Activated T-cell treated with anti-CD3 and anti-CD28 coated beads, Interleukin-2, amount 50 U/mL, for 24 hours (primary cell): ENCODE measurements around the gene ETNPPL.

Source experiments
- DNase-seq: peaks from one replicate; pipeline ENCODE4 v3.0.0-alpha.2; 2020
- H3K27ac Mint-ChIP-seq: 2 replicates; pipeline ENCODE4 v1.8.0; 2020; ENCODE audit warnings: mild to moderate bottlenecking, mixed read lengths
- H3K27me3 Mint-ChIP-seq: 2 replicates; pipeline ENCODE4 v1.8.0; 2020; ENCODE audit warnings: mixed read lengths
- H3K36me3 Mint-ChIP-seq: 2 replicates; pipeline ENCODE4 v1.8.0; 2020; ENCODE audit warnings: low read depth, mixed read lengths
- H3K4me1 Mint-ChIP-seq: 2 replicates; pipeline ENCODE4 v1.8.0; 2020; ENCODE audit warnings: low read depth, mixed read lengths
- H3K4me3 Mint-ChIP-seq: 2 replicates; pipeline ENCODE4 v1.8.0; 2020; ENCODE audit warnings: mild to moderate bottlenecking, moderate library complexity, mixed read lengths
- H3K9me3 Mint-ChIP-seq: 2 replicates; pipeline ENCODE4 v1.8.0; 2020; ENCODE audit warnings: mixed read lengths

Gene ETNPPL

DNA sequence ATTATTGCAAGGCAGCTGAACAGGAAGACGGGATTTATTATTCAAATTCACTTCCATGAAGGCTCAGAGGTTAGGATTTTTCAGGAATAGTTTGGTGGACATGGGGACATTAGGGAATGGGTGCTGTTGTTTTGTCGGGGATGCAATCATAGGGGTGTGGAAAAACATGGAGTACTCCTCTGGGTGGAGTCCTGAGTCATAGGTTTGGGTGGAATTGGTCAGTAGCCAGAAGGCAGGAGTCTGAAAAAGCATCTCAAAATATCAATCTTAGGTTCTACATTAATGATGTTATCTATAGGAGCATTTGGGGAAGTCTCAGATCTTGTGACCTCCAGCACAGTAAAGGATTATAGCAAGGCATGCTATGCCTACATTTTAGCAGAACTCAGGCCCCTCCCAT is 14.5 kb upstream of the ETNPPL start:
- no peaks in the 10 kb centered on the region for H3K4me1 Mint-ChIP-seq
- H3K36me3 Mint-ChIP-seq, result no peaks in the 10 kb centered on the region
- no peak overlapping the region for H3K4me3 Mint-ChIP-seq
- no peak overlapping the region for H3K27ac Mint-ChIP-seq
- H3K9me3 Mint-ChIP-seq, result no peaks in the 10 kb centered on the region
- peaks cover 16% of the 10 kb centered on the region for H3K27me3 Mint-ChIP-seq
- DNase-seq, result no peak

DNA sequence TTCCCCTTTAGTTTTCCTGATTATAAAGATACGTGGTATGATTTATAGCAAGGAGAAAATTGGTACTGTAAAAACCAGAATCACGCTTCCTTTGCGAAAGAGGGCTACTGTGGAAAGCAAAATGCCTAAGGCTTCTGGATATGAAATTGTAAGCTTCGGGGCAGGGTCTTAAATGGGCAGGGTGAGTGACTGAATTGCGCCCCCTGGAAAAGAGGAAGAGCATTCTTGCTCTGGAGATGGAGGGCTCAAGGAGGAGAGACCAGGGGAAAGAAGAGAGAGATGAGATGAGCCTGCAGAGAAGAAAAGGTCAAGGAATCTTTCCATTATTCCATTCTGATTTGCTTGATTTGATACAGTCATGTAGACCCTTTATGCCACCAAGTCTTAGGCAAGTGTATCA is 13.1 kb upstream of the ETNPPL start:
- no peaks in the 10 kb centered on the region for H3K9me3 Mint-ChIP-seq
- no peak for DNase-seq
- no peaks in the 10 kb centered on the region for H3K4me1 Mint-ChIP-seq
- H3K27ac Mint-ChIP-seq, result no peak overlapping the region
- H3K27me3 Mint-ChIP-seq, result peaks cover 16% of the 10 kb centered on the region
- H3K36me3 Mint-ChIP-seq, result no peaks in the 10 kb centered on the region
- H3K4me3 Mint-ChIP-seq, result no peak overlapping the region

DNA sequence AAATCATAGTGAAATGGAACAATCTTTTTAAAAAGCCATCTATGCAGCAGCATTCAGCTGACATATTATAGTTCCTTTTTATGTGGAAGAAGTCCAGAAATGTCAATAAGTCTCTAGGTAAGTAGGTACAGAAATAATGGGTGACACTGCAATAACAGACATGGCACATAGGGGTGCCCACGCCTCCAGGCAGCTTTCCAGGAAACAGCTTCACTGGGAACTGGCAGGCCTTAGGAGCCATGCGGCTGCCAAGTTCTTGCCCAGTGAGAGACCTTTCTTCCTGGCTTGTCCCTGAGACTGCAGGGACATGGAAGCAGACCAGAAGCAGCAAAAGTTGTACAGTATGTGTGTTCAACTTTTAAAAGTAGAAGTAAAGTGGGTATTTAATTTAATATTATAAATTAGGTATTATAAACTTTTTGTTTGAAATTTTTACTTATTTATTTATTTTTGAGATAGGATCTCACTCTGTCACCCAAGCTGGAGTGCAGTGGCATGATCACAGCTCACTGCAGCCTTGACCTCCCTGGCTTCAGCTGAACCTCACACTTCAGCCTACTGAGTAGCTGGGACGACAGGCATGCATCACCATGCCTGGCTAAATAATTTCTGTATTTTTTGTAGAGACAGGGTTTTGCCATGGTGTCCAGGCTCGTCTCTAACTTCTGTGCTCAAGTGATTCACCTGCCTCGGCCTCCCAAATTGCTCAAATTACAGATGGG is 12.1 kb upstream of the ETNPPL start:
- no peaks in the 10 kb centered on the region for H3K36me3 Mint-ChIP-seq
- no peak overlapping the region for H3K4me3 Mint-ChIP-seq
- H3K27me3 Mint-ChIP-seq, result peaks cover 16% of the 10 kb centered on the region
- H3K4me1 Mint-ChIP-seq, result no peaks in the 10 kb centered on the region
- DNase-seq, result no peak
- H3K9me3 Mint-ChIP-seq, result no peaks in the 10 kb centered on the region
- no peak overlapping the region for H3K27ac Mint-ChIP-seq

DNA sequence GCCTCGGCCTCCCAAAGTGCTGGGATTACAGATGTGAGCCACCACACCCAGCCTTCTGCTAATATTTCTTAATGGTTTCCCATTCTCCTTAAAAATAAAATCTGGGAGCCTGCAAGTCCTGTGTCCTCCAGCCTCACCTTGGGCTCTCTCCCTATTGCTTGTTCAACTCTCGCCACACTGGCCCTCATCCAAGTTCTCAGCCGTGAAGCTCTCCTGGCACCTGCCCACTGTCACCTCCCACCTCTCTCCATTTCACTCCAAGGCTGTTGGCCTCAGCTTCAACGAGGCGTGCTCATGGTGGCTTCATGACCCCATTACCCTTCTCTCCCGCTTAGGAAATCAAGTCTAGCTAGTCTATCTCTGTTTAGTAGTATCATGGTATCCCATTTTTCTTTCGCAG is 9.5 kb upstream of the ETNPPL start:
- Mint-ChIP-seq H3K4me3 (no peak overlapping the region), H3K27ac (no peak overlapping the region)
- no peak for DNase-seq

DNA sequence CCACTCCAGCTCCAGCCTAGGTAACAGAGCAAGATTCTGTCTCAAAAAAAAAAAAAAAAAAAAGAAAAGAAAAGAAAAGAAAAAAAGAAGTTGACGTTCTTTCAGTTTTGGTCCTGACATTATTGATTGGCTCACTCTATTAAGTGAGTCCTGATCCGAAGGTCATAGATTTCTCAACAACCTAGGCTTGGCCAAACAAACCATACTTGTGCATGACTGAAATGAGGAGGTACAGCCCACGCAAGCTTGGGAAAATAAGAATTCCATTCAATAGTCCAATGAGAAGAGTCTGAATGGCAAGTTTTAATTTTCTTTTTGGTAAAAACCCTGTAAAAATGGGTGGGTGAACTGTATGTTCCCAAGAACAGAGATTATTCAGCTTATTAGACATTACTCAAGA is 3.2 kb upstream of the ETNPPL start:
- Mint-ChIP-seq H3K27me3 (peaks cover 51% of the 10 kb centered on the region), H3K36me3 (no peaks in the 10 kb centered on the region)

More for the DNA sequence above, 9.5 kb upstream of the ETNPPL start:
- H3K27me3 Mint-ChIP-seq, result peaks cover 16% of the 10 kb centered on the region
- H3K9me3 Mint-ChIP-seq, result no peaks in the 10 kb centered on the region
- H3K36me3 Mint-ChIP-seq, result no peaks in the 10 kb centered on the region
- no peaks in the 10 kb centered on the region for H3K4me1 Mint-ChIP-seq

DNA sequence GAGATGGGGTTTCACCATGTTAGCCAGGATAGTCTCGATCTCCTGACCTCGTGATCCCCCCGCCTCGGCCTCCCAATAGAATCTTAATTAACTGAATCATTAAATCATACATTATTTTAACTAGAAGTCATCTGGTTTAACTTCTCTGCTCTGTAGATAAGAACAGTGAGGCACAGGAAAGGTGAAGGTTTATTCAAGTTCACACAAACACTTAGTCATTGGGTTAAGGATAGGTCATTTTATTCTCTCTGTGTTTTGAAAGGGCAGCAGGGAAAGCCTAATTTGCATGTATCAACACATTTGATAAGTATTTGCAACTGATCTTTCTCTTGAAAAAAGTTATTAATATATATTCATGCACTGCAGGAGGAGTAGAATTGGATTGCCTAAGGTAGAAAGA is 1.1 kb upstream of the ETNPPL start:
- no peaks in the 10 kb centered on the region for H3K36me3 Mint-ChIP-seq
- no peak overlapping the region for H3K27ac Mint-ChIP-seq
- no peak overlapping the region for H3K4me3 Mint-ChIP-seq

More for the DNA sequence above, 3.2 kb upstream of the ETNPPL start:
- Mint-ChIP-seq H3K4me3 (no peak overlapping the region), H3K9me3 (no peaks in the 10 kb centered on the region), H3K4me1 (peaks cover 11% of the 10 kb centered on the region), H3K27ac (no peak overlapping the region)
- no peak for DNase-seq

DNA sequence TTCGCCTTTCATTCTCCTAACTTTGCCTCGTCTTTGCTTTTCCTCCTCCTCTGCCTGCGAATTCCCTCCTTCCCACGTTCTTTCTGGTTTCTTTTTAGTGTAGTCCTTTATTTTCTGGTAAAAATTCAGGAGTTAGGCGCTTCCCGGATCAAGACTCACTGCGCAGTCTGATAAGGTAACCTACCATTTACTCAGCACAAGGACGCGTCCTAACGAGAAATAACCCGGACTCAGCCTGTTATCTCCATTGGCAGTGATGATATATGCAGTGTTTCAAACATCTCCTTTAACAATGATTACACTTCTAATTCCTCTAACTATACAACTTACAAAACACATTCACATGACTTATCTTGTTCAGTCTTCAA is 357 bp upstream of the ETNPPL start:
- peak overlapping the region; percentile 81 for H3K4me3 Mint-ChIP-seq
- no peaks in the 10 kb centered on the region for H3K36me3 Mint-ChIP-seq
- peaks cover 64% of the 10 kb centered on the region for H3K27me3 Mint-ChIP-seq
- no peak overlapping the region for H3K27ac Mint-ChIP-seq
- H3K9me3 Mint-ChIP-seq, result no peaks in the 10 kb centered on the region
- no peak for DNase-seq
- H3K4me1 Mint-ChIP-seq, result peaks cover 11% of the 10 kb centered on the region

More for the DNA sequence above, 1.1 kb upstream of the ETNPPL start:
- Mint-ChIP-seq H3K9me3 (no peaks in the 10 kb centered on the region), H3K27me3 (peaks cover 64% of the 10 kb centered on the region), H3K4me1 (peaks cover 11% of the 10 kb centered on the region)
- no peak for DNase-seq

DNA sequence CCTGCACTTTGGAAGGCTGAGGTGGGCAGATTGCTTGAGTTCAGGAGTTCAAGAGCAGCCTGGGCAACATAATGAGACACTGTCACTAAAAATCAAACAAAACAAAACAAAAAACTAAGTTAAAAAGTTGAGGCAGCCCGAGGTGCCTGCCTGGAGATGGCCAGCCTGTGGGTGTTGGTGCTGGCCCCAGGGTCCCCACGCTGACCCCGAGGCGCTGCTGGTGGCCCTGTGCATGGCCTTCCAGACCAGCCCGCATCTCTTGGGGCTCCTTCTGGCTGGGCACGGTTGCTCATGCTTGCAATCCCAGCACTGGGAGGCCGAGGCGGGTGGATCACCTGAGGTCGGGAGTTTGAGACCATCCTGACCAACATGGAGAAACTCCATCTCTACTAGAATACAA is 4.4 kb downstream of the ETNPPL start:
- no peak for DNase-seq
- Mint-ChIP-seq H3K4me3 (no peak overlapping the region), H3K4me1 (peaks cover 11% of the 10 kb centered on the region), H3K27ac (no peak overlapping the region), H3K9me3 (no peaks in the 10 kb centered on the region), H3K36me3 (no peaks in the 10 kb centered on the region), H3K27me3 (peaks cover 37% of the 10 kb centered on the region)

DNA sequence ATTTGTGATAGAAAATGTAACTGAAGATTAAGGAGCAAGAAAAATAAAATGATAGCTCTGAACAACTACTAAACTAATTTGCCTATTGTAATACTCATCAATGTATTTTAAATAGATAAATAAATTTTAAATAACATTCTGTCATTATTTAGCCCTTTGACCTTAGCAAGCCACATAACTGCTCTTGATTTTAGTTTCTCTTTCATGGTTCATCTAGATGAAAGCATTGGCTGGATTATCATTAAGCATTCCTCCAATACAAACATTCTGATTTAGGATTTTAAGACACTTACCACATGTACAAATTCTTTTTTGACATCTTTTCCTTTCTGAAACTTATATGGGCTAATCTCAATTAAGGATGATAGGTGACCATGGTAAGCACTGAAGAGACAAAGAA is 8.5 kb downstream of the ETNPPL start:
- H3K4me1 Mint-ChIP-seq, result no peaks in the 10 kb centered on the region
- H3K27me3 Mint-ChIP-seq, result peaks cover 2% of the 10 kb centered on the region
- no peaks in the 10 kb centered on the region for H3K36me3 Mint-ChIP-seq
- no peak for DNase-seq
- no peak overlapping the region for H3K27ac Mint-ChIP-seq
- H3K4me3 Mint-ChIP-seq, result no peak overlapping the region
- no peaks in the 10 kb centered on the region for H3K9me3 Mint-ChIP-seq

DNA sequence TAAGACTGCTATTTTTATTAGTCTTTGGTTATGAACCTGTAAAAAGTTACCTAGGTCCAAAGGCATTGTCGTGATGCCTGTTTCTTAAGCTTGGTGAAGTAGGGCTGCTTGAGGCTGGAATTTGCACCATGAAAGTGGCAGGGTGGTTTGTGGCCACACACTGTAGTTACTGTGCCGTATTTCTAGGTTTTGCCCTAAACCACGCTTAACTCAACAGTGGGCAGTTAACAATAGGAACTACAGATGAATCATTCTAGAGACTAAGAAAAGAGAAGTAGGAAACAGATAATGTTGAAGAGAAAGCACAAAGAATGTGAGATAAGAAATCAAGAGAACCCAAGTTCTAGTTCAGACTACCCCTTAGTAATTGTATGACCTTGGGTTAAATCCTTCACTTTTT is 11.5 kb downstream of the ETNPPL start:
- Mint-ChIP-seq H3K4me3 (no peak overlapping the region), H3K27me3 (peaks cover 3% of the 10 kb centered on the region), H3K27ac (no peak overlapping the region), H3K9me3 (no peaks in the 10 kb centered on the region), H3K36me3 (no peaks in the 10 kb centered on the region), H3K4me1 (peaks cover 4% of the 10 kb centered on the region)
- no peak for DNase-seq

DNA sequence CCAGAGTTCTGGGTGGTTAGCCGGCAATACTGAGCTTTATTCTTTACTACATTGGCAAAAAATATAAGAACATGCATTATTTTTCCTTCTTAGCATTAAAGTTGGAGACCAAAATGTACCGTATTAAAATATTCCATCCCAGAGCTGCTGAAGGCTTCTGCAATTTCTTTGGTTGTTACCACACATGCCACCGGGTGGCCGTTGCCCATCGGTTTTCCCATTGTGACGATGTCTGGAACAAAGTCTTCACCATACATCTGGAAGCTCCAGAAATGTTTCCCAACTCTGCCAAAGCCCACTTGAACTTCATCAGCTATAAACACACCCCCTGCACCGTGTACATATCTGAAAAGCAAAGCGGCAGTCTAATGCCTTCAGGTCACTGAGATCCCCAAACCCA is 13.7 kb downstream of the ETNPPL start:
- H3K27me3 Mint-ChIP-seq, result peaks cover 3% of the 10 kb centered on the region
- DNase-seq, result no peak
- no peak overlapping the region for H3K27ac Mint-ChIP-seq

DNA sequence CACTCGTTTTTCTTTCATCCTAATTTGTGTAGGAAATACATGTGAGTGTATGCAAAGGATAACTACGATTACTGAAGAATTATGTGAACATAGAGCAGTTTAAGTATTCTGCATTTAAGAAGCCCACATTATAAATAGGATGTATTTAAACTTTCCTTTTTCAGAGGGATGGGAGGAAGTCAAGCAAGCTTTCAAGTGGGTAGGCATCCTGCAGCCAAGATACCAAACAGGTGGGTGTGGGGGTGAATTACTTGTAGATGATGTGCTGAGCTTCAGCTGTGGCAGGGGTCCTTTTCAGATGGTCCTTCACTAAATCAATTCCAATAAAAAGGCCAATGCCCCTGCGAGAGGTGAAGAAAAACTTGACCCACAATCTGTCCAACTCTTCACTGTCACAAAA is 16.3 kb downstream of the ETNPPL start:
- no peaks in the 10 kb centered on the region for H3K36me3 Mint-ChIP-seq
- no peak for DNase-seq
- H3K4me1 Mint-ChIP-seq, result peaks cover 7% of the 10 kb centered on the region
- H3K27ac Mint-ChIP-seq, result no peak overlapping the region
- no peaks in the 10 kb centered on the region for H3K9me3 Mint-ChIP-seq
- H3K4me3 Mint-ChIP-seq, result no peak overlapping the region
- H3K27me3 Mint-ChIP-seq, result peaks cover 3% of the 10 kb centered on the region

More for the DNA sequence above, 13.7 kb downstream of the ETNPPL start:
- Mint-ChIP-seq H3K36me3 (no peaks in the 10 kb centered on the region), H3K4me3 (no peak overlapping the region), H3K4me1 (peaks cover 7% of the 10 kb centered on the region), H3K9me3 (no peaks in the 10 kb centered on the region)

DNA sequence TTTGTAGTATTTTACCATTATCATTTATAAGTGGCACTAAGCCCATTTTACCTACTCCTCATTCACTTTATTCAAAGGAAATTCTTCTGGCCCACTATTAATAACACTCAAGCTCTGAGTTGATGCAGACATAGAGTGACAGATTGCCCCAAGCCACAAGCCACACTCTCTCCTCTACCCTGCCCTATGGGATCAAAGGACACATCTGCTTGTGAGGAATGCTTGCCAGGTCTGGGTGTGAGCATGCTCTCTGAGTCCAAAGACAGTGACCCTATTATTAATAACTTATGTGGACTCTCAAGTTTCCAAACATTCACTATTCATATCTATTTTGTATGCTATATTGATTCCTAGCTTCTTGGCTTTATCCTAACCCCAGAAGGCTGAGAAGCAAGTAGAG is 18.5 kb downstream of the ETNPPL start:
- no peaks in the 10 kb centered on the region for H3K36me3 Mint-ChIP-seq
- H3K27ac Mint-ChIP-seq, result no peak overlapping the region
- DNase-seq, result no peak
- no peaks in the 10 kb centered on the region for H3K9me3 Mint-ChIP-seq
- H3K4me3 Mint-ChIP-seq, result no peak overlapping the region
- H3K27me3 Mint-ChIP-seq, result peaks cover 2% of the 10 kb centered on the region
- peaks cover 7% of the 10 kb centered on the region for H3K4me1 Mint-ChIP-seq

DNA sequence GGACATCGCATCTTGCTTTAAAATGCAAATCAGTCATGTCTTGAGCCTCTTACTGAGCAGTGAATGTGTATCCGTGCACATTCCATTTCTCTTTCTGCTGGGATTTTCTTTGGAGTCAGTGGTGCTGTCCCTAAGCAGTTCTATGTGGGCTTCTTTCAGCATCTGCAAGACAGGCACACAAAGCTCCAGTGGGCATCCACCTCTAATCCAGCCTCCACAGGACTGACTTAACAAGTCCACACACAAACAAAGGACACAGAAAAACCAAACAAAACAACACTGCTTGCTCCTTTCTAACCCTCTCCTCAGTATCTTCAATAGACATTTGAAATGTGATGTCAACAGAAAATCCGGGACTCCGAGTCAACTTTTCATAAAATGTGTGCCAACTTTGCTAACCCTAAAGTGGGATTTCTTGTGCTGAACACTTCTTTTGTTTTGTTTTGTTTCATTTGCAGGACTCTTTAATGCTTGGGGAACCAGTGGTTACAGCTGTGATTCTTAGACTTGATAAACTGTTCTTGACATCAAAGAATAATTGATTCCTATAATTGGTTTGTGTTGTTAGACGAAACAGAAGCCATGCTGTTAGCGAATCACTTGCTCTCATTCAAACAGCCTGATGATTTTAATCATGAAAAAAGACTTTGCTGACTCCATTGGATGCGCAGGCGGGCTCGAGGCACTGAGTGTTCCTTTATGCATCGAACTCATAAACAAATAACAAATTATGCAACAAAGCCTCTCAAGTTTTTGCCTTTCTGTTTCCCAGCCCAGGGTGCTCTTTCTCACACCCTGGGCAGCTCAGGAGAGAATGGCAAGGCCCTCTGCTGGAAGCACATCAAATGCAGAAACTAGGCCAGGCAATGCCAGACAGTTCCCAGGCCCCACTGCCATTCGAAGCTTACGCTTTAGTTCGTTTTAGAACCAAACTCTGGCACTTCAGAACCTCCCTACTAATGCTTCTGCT is 20.1 kb downstream of the ETNPPL start:
- H3K27me3 Mint-ChIP-seq, result no peaks in the 10 kb centered on the region
- H3K9me3 Mint-ChIP-seq, result no peaks in the 10 kb centered on the region
- H3K4me1 Mint-ChIP-seq, result peaks cover 7% of the 10 kb centered on the region
- DNase-seq, result no peak
- no peak overlapping the region for H3K4me3 Mint-ChIP-seq
- no peaks in the 10 kb centered on the region for H3K36me3 Mint-ChIP-seq
- H3K27ac Mint-ChIP-seq, result no peak overlapping the region
